ENCODE measurements around the gene PRKCQ.
"Not testable (repeated sequence)": the region's sequence is repeated elsewhere in the genome, so short reads cannot be mapped to it uniquely, and the experiment has no call there.

The PRKCQ gene

DNA sequence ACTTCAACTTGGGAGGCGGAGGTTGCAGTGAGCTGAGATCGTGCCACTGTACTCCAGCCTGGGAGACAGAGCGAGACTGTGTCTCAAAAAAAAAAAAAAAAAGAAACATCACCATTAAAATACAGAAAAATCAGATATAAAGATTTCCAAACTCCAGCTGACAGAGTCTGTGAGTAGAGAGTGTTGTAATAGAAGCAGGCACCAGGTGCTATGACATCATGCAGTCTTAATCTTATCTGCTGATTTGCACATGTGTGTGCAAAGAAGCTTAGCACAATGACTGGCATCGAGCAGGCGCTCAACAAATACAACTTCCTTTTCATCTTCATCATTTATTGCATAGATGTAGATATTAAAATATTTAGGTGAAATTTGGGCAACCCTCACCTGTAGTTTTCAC is 92.2 kb downstream of the PRKCQ start:
- no peak for DNase-seq

- DNase-seq: no peak
Observed at GRCh38 chr10:6486309-6486708, 93.8 kb downstream of the PRKCQ start.

DNA sequence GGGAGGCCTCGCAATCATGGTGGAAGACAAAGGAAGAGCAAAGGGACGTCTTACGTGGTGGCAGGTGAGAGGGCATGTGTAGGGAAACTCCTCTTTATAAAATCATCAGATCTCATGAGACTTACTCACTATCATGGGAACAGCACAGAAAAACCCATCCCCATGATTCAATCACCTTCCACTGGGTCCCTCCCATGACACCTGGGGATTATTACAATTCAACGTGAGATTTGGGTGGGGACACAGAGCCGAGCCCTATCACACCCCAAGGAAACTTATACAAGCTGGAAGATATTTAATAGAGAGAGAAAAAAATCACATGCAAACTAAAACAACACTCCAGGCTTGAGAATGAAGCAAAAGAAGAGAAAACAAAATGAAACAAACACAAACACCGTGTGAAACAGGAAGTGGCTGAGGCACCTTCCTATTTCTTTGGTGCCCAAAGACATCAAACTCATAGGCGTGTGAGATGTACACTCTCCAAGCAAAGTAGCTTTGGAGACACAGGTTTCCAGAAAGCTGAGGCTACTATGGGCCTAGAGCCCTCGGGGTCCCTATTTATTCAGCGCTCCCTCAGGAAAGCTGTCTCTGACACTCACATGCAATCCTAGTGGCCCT is 97.2 kb downstream of the PRKCQ start:
- DNase-seq: no peak

- DNase-seq: no peak
Observed at GRCh38 chr10:6478722-6479121, 101.4 kb downstream of the PRKCQ start.

GRCh38 chr10:6476989-6477388 is 103.1 kb downstream of the PRKCQ start:
- no peak for DNase-seq

GRCh38 chr10:6474871-6475270 is 105.2 kb downstream of the PRKCQ start:
- no peak for DNase-seq

DNA sequence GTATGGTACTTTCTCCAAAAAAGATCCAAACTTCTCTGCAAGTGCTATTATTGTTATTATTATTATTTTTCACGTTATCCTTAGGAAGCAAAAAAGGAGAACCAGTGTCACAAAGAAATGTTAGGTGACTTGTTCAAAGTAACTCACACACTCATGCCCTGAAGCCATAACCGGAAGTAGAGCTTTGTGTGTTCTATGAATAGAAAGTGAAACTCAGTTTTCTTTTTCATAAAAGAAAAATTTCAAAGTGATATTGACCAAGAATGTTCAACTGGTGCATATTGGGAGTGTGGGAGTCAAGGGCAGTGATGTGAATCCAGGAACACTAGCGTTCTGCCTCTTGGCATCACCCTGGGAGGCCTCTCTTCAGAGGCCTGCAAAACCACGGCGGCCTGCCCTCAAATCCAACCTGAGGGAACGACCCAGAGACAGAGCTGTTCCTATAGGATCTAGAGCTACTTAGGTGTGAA is 106.1 kb downstream of the PRKCQ start:
- no peak for DNase-seq

GRCh38 chr10:6473430-6473829 is 106.6 kb downstream of the PRKCQ start:
- DNase-seq: no peak

DNA sequence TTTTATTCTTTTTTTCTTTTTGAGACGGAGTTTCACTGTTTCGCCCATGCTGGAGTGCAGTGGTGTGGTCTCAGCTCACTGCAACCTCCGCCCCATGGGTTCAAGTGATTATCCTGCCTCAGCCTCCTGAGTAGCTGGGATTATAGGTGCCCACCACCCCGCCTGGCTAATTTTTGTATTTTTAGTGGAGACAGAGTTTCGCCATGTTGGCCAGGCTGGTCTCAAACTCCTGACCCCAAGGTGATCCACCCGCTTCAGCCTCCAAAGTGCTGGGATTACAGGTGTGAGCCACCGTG is 107.4 kb downstream of the PRKCQ start:
- not testable (repeated sequence) for DNase-seq

- DNase-seq: no peak
Observed at GRCh38 chr10:6470894-6471618, 109.0 kb downstream of the PRKCQ start.

DNA sequence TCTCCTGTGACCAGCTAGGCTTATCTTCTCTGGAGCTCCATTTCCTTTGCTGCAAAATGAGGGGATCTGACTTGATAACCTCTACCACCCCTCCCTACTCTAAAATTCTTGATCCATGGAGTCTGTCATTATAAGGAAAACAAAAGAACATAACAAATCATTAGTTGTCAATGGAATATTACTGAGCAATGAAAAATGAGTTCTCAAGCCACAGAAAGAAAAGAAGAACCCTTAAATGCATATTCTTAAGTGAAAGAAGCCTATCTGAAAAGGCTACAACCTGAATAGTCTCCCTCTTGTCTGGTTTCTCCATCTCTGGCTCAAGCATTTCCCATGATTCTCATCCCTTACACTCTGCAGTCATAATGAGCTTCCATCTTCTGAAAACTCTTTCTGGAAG is 110.4 kb downstream of the PRKCQ start:
- DNase-seq: no peak

DNA sequence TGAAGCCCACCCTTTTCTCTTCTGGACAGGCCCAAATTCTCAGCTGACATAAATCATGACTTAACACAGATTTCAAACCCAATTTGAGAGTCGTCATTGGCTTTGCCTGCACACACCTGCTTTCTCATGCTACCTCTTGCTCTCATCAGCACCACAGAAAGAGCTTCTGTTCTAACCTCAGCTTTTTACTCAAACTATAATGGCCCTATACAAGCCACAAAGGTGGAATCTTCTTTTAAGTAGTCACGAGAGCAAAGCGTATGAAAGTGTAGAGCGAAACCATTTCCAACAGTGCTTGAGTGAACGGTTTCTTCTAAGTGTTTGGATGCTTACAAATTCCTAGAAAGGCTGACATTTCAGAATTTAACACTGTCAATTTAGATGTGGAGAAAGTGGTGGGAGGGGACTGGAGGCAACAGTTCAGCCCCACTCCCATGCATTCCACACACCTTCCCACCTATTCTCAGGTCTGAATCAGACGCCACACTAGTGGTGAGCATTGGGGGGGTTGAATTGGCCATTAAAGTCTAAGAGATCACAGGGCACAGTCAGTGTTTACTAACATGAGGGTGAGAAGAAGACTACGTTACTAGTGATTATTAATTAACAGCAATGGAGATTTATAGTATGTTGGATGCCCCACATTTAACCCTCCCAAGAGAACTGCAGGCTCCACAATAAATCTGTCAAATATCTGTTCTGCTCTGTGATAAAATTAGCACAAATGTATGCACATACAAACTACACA is 114.0 kb downstream of the PRKCQ start:
- DNase-seq: no peak

- no peak for DNase-seq
Observed at GRCh38 chr10:6465437-6465836, 114.6 kb downstream of the PRKCQ start.

GRCh38 chr10:6464862-6465430 is 115.1 kb downstream of the PRKCQ start:
- no peak for DNase-seq

DNA sequence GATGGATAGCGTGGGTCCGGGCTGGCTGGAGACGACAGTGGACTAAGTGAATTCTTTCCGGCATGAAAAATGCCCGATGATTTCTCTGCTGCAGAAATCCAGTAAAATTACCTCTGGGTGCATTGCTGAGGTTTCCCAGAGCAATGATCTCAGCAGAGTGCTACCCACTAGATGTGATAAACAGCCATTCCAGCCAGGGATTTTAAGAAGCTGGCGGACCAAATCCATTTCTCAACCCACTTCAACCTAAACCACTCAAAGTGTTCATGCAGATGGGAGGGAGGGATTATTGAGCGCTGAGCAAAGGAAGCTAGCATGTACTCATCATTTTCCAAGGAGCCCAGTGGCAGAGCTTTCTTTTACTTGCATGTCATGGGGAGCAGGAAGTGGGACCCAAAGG is 116.7 kb downstream of the PRKCQ start:
- DNase-seq: no peak

- no peak for DNase-seq
Observed at GRCh38 chr10:6461961-6462360, 118.1 kb downstream of the PRKCQ start.

DNA sequence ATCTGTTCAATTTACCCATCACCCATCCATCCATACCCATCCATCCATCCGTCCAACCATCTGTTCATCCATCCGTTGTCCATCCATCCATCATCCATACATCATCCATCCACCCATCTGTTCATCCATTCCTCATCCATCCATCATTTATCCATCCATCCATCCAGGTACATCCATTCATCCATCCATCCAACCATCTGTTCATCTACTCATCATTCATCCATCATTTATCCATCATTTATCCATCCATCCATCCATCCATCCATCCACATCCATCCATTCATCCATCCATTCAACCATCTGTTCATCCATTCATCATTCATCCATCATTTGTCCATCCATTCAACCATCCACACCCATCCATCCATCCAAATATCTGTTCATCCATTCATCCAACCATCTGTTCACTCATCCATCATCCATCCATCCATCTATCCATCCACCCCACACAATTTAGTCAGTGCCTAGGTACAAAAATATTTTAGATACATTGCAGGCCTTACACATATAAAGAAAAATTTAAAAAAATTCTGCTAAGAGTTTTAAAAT is 119.1 kb downstream of the PRKCQ start:
- DNase-seq: no peak

DNA sequence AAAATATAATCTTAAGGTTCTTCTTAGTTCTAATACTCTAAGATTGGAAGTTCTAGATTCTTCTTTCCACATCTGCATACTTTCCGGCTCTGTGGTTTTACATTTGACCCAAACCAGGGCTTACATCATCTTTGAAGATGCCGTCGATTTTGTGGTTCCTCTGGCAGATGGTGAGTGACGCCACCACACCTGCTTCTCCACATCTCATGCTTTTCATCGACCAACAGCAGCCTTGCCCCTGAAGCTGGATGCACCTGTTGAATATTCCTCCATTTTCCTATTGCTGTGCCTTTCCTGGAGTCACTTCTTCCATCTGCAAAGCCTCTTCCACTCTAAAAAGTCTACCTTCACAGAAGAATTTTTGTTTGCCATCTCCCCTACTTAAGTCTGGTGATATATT is 121.3 kb downstream of the PRKCQ start:
- DNase-seq: no peak

DNA sequence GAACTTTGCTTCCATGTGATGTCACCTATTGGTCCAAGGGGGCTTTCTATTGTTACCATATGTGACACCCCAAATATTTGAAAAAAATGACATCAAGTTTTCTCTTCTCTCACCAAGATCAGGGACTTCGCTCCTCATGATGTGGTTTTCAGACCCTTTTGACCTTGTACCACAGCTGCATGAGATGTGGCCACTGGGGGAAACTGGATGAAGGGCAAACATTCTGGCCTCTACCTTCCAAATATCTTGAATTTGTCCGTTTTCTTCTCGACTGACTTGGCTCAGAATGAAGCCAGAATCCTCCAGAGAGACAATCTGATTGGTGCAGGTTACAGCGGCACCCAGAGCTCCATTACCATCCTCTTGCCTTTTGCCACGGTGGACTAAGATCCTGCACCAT is 122.7 kb downstream of the PRKCQ start:
- DNase-seq: no peak

- no peak for DNase-seq
Observed at GRCh38 chr10:6456067-6456466, 124.0 kb downstream of the PRKCQ start.

- no peak for DNase-seq
Observed at GRCh38 chr10:6455592-6455991, 124.5 kb downstream of the PRKCQ start.

DNA sequence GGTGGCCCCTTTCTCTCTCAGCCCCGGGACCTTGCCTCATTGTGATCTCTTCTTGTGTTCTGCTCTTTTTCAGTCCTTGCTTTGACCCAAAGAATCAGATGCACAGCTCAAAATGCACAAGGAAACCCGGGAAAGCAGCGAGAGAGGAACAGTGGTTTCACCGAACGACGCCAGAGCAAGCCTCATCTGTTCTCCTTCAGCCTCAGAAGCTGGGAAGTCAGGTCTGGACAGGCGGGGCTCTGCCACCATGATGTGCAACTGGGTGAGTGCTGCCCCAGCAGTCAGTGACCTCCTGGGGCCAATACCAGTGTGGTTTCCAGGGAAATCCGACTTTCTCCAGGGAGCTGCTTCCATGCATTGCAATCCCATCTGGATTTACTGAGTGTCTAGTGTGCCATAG is 133.4 kb downstream of the PRKCQ start:
- no peak for DNase-seq

- DNase-seq: no peak
Observed at GRCh38 chr10:6445671-6446316, 134.3 kb downstream of the PRKCQ start.

Measured in NCI-H1436 treated with DMSO at 0.1 percent for 48 hours (cell line).